Hippocampal formation (tissue), 2 donors: Measurements from ENCODE around the gene SGMS2.

Source experiments
- DNase-seq, 2 donors: peaks; one replicate each; lab custom pipeline; 2025; lab: John Stamatoyannopoulos, UW

SGMS2 gene

DNA sequence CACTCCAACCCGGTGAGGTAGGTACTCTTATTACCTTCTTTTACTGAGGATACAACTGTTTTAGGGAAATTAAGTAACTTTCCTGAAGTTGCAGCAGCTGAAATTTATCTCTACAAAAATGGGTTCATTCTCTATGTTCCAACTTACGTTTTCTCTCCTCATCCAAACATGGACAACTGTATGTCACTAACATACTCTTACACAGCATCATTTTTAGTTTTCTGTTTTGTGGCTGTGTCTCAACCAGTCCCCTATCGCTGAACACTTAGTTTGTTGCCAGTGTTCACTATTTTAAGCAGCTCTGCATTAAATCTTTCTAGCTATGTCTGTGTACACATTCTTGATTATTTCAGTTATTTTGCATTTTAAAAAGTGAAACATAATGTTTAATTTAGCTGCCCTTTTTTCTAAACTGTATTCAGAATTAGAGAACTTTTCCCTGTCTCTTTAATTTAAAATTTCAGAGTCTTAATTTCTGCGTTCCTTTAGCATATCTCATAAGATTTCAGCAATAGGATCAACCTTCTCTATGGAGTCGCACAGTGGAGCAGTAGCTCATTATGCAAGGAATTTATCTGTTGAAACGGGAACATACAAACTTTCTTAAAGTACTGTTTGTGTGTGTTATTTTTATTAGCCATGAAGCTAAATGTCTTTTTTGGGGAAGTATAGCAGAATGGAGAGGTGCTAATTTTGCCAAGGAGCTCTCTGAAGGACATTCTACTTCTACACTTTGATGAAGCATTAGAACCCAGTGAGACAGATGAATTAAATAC is 3.8 kb downstream of the SGMS2 start:
- DNase-seq, result no peak

DNA sequence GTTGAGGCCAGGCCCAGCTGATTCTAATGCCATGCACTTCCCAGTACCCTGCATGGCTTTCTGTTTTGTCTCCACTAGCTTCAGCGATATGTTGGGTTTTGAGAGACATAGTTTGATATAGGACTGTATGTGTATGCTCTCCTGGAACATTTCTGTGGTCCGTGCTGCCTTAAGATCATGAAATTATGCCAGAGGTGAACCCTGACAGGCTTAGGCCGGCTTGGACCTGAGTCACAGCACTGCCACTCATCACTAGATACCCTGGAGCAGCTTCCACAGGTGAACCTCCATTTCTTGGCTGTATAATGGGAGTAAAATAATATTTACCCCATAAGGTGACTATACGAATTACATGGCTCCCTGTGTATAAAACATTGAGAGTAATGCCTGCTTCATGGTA is 6.4 kb downstream of the SGMS2 start:
- DNase-seq, result no peak

DNA sequence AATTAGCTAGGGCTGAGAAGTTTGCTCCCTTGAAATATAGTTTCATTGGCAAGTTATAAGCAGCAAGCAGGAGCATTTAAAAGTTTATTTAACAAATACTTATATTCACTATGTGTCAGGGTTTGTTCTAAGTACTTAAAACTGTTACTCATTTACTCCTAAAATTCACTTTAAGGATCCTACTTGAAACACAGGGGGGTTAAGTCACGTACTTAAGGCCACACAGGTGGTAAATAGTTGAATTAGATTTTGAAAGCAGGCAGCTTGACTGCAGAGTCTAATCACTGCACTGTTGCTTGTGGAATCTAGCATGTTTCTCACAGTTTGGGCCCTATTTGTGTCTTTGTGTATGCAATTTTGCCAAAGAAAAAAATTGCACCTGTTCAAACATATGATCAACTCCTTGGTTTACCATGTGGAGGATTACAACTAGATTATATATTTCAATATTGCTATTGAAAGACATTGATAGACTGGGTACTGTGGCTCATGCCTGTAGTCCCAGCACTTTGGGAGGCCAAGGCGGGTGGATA is 7.6 kb downstream of the SGMS2 start:
- no peak for DNase-seq

DNA sequence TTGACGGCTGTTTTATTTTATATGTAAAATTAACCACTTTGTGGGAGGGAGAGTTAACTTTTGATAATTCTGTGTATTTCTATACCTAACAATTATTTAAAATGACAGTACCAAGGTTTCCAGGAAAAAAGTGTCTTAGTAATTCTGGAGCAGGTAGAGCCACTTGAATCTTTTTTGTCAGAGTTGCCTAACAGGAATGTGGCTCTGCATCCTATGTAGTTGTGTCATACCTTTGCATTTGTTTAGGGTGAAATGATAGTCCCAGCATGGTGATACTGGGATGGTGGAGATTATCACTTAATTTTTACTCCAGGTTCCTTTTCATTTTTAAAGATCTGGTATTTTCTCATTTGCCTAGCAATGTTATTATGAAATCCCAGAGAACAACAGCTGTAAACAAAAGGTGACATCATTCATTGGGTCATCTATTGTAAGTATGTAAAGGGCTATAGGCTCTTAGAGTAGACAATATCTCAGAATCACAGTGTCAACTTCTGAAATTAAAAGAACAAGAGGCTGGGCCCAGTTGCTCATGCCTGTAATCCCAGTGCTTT is 9.6 kb downstream of the SGMS2 start:
- no peak for DNase-seq

DNA sequence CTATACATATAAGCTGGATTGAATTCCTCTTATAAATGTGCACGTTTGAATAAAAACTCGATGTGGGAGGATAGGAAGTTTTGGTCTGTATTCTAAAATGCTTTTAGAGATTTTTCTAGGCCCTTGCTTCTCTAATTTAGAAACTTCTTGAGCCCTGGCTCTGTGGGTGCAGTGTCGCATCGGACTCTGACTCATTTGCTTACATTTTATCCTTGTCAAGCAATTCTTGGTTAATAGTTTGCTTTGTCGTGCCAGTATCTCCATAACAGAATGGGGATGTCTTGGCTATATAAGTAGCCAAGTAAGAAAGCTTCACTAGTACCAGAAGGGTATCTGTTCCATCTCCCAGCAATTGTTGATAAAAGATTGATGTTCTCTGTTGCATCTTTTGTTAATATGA is 10.7 kb downstream of the SGMS2 start:
- no peak for DNase-seq

DNA sequence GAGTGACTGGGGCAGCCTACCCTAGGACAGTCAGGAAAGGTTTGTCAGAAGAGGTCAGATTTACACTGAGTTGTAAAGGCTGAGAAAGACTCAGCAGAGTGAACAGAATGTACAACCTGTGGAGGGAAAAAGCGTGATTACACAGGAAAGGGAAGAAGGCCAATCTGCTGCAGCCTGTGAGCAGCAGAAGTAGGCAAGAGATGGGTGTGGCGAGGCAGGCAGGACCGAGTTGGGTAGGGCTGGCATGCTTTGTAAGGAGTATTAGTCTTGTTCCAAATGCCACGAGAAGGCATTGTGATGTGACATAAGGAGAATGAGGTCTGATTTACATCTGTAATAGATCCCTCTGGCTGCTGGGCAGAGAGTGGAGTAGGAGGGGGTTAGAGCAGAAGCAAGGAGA is 12.6 kb downstream of the SGMS2 start:
- no peak for DNase-seq

DNA sequence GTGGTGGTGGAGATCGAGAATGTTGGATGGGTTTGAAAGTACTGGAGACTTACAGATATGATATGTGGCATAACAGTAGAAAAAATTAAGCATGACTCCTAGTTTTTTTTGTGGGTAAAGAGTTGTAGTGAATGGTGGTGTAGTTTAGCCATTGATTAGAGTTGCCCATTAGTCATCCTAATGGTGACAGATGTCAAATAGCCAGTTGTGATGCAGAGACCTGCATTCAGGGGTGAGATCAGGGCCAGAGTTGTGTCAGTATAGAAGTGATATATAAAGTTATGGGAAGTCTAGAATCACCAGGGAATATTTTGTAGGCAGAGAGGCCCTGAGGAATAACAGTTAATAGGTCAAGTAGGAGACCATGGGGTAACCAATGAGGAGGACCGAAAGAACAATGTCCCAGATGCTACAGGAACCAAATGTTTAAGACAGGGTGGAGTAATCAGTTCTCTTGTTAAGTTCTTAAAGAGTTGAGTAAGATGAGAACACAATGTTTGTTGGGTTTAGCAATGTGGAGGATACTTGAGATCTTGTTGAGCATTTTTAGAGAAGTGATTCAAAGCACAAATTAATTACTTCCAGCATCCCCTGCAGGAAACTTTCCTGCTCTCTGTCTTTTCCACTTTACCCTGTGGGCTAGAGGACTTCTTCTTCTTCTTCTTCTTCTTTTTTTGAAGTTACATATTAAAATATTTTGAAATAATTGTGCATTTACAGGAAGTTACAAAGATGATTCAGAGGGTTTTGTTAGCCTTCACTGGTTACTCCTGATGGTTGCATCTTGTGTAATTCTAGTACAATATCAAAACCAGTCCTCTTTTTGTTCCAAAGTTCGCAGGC is 13.3 kb downstream of the SGMS2 start:
- DNase-seq, result no peak

DNA sequence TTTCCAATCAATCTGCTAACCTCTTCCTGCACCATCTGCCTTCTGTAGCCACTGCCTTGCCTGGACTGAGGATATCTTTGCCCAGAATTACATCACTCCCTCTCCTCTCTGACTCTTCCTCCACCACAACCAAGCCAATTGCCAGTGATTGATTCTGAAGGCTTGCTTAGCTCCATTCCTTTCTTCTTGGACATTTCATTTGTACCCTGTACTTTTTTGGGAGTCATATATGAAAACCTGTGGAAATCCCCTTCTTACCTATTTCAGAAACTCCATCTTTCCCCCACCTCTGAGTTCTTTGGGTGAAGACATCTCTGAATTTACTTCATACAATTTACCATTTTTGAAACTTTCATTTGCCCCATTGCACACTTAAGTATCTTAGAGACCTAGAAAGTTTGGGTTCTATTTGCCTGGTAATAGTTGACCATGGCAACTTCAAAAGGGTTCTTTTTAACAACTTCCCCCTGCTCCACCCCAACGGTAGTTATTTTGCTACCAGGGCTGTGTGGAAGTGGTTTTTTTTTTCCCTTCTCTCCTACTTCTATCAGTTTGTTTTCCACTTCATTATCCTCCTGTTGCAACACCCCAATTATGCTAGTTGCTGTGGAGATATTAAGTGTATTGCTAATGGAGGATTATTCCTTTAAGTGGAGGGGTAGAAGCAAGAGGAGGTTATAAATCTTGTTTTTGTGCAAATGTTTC is 14.3 kb downstream of the SGMS2 start:
- no peak for DNase-seq

DNA sequence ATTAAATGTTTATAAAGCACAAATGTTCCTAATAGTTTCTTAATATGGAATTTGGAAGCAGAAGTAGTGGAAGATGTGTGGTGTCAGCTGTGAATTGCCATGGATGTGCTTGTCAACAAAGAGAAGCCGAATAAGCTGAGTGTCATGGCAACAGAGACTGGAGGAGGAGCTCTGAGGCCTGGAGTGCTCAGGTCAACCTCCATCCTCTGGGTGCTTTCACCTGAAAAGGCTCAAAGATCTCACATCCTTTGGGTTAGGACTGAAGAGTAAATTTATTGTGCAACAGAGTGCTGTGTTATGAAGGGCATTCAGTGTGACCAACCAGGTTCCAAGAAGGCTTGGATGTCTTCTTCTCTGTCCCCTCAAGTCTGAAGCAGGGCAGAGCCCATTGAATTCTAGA is 18.7 kb downstream of the SGMS2 start:
- DNase-seq, result no peak

DNA sequence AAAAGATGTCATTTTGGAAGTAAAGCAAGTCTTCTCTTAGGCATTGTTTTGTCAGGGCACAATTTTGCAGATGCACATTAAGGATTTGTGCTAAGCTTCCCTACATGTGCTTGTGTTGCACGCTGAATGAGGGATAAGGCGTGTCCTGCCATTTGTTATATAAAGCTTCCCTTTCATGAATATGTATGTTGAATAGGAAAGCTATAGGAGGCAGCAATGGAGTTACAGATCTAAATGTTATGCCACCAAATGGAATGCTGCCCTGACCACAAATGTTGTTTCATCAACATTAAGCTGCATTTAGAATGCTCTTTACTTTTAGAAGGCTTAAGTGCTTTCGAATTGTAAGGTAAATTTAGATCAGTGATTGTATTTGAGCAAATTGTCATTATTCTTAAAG is 20.9 kb downstream of the SGMS2 start:
- DNase-seq, result no peak

DNA sequence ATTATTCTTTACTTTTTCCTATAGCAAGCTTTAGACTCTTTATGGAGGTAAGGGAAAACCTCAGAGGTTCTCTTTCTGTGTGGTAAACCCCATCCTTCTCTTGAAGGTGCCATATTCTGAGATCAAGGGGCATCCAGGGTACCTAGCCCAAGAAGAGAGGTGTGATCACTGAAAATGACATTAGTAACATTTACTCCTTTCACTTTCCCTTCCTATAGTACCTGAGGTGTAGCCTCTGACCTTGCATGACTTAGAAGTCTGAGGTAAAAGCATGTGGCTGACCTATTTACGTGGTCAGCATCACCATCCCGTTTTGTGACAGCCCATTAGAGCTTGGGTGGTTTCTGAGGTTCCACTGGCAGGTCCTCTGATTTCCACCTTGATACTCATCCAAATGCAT is 25.7 kb downstream of the SGMS2 start:
- no peak for DNase-seq

DNA sequence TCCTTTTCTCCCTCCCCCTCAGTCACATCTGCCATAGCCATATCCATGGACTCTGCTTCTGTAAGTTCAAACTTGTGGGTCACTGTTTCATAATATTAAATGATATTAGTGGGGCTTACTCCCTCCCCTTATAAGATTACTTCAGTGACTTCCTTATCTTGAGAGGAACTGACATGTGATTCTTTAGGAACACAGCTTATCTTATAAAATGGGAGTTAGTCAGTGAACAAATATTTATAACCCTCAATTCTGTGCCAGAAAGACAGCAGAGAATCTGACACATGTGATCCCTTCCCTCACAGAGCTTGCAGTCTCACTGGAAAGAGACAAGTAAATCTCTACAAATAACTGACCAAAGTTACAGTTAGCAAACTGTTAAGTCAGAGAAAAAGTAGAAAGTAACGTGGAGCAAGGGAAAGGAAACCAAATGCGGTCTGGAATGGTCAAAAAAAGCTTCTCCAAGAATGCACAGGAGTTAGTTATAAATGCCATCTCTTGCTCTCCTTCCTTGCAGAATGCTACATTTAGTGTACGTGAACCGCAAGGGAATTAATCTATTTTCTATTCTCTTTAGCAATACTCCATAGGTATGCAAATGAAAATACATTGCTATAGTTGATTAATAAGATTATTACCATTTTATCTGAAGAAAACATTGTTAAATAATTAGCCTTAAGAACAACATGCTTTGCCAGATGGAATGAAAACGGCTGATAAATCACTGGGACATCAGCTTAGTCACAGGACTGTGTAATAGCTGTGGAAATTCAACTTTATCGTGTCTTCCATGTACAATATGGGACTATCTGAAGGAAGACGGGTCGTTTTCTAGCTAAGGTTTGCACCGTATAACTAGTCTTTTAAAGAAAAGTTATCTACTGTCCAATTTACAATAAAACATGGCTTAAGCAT is 29.0 kb downstream of the SGMS2 start:
- DNase-seq, result no peak

DNA sequence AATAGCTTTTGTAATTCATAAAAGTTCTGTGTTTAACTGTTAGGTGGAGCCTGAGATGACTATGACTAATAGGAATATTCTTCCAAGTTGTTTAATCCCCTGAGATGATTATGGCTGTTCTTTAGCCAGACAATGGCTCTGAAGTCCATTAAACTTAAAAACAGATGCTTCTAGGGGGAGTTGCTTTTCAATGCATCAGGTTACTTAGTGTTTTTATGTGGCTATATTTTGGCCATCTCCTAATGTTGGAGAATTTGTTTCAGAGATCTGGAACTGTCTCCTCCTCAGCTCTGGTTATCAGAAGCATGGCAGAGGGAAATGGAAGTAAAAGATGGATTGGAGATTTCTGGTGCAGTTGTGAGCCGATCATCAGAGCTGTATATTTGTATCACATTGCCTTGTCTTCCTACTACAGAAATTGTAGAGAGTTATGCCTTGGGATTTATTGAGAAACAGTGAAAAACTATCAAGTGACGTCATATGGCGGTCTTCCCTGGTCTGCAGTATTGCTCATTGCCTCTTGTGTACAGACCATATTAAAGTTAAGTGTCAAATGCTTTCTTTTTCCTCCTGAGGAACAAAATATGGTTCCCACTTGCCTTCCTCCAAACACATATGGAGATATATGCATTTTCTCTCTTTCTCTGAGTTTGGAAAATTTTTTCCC is 29.8 kb downstream of the SGMS2 start:
- no peak for DNase-seq

DNA sequence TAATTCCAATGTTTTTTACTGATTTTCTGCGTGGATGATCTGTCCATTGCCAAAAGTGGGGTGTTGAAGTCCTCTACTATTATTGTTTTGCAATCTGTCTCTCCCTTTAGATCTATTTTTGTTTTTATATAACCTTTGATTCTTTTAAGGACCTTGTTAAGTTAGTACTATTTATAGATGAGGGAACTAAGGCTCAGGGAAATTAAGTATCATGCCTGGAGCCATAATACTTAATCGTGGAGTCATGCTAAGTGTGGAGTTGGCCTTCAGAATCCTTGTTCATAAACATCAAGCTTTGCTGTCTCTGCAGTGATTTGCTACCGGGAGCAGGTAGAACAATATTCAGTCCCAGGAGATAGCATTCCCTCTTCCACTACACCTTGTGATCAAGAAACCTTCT is 31.0 kb downstream of the SGMS2 start:
- no peak for DNase-seq

DNA sequence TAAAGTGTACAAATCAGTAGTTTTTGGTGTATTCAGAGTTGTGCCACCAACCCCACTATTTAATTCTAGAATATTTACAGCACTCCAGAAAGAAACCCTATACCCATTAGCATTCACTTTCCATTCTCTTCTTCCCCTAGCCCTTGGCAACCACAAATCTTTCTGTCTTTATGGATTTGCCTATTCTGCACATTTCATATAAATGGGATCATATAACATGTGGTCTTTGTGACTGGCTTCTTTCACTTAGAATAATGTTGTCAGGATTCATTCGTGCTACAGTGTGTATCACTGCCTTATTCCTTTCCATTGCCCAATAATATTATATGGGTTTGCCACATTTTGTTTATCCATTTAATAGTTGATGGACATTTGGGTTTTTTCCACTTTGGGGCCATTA is 32.2 kb downstream of the SGMS2 start:
- DNase-seq, result no peak

DNA sequence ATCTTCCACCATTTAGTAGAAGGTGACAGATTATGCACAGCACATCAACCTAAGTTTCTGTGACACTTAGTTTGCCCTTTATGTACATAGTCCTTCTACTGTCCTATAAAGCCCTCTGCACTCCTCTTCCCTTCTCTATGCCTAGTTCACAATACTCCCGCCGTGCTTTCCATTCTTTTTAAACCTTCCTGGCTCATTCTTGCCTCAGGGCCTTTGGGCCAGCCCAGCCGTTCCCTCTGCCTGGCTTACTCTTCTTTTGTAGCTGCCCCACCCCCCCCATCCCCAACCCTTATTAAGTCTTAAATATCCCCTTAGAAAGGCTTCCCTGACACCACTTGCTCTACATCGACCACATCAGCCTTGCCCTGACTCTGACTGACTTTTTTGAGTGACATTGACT is 33.0 kb downstream of the SGMS2 start:
- DNase-seq, result no peak

DNA sequence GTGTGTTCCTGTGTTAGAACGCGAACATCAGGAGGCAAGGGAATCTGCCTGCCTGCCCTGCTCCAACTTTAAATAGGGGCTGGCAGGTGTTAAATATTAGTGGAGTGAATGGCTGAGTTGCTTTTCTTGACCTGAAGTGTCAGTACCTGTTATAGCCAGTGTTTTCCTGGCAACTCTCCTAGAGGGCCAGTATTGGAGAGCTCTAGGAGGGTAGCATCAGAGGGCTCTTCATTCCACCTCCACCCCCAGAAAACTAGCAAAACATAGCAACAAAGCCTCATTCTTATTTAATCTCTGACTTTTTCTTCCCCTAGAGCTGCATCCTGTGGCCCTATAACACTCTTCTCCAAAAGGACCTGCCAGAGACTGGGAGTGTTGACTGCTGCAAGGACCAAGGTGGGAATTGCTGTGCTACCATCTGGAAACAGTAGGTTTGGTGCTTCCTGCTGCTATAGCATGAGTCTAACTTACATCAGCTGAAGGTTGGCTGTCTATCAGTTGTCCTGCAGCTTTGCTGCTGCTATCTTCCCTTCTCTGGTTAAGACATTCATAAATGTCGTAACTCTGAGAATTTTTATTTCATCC is 33.5 kb downstream of the SGMS2 start:
- no peak for DNase-seq

DNA sequence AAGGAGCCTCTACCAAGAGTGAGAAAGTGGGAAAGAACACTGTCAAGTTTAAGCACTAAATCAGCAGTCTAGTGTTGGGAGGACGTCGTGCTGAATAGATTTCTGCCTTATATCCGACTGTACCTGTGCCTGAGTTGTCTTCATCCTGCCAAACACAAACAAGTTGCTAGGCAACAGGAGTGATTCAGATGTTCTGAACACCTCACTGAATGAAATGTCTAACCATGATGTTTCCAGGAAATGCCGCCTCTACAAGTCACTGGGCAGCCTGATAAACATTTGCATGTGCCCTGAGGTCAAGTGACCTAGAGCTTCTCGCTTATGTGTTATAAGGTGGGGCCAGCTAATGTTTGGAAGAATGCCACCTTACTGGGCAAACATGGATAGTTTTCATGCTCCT is 37.9 kb downstream of the SGMS2 start:
- no peak for DNase-seq

DNA sequence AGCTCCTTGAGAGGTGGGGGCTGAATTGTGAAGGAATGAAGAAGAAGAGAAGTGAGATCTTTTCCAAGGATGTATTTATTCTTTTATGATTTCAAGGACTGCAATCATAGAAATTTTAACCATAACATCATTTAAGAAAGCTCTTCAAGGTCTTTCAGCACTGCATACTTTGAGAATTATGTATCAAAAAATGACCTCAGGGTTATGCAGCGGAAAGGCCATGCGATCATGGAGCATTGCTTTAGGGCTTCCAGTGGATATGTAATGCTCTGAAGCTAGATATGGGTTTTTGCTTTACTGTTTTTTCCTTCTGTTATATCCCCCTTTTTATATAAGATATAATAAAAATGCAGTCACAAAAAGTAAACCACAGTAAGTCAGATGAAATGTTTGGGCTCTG is 38.7 kb downstream of the SGMS2 start:
- no peak for DNase-seq

DNA sequence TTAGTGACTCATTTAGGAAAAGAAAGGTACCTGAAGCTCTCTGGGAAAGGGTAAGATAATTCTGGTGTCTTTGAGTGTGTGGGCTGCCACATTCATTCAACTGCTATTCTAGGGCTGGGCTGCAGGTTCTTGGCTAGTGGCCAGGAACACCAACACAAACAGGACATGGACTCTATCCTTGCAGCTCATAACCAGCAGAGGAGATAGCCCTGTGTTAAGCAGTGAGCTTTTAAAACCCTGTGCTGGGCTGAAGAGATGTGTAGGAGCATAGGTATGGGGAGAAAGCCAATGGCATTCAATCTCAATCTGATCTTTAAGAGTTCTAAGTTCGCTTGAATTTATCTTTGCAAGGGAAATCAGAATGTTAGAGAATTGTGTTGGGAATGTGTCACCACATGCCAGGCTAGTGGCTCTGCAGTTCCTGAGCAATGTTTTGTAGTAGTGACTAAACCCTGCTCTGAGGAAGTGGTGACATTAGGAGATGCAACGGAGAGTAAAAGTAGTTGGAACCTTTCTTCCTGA is 39.2 kb downstream of the SGMS2 start:
- no peak for DNase-seq
